Glutamatergic neuron (in vitro differentiated cells): Measurements from ENCODE around the gene ZNF791. TPM values are rescaled to one million over a fixed set of nuclear protein-coding genes. Genes with fewer than 3 reads are reported as not detected.
A peak's percentile ranks its signal among the peaks of the same experiment; 100 is the strongest.
"Not testable (repeated sequence)": the region's sequence is repeated elsewhere in the genome, so short reads cannot be mapped to it uniquely, and the experiment has no call there.

Experiments used
- DNase-seq: peaks from one replicate; pipeline ENCODE4 v3.0.0; 2022
- H3K27ac Mint-ChIP-seq: one replicate; pipeline ENCODE4 v1.8.0; 2020; ENCODE audit warnings: mild to moderate bottlenecking, mixed read lengths, inconsistent platforms; ENCODE audit not compliant: unreplicated experiment
- H3K27me3 Mint-ChIP-seq: one replicate; pipeline ENCODE4 v1.8.0; 2020; ENCODE audit warnings: mild to moderate bottlenecking, moderate library complexity, mixed read lengths, inconsistent platforms; ENCODE audit not compliant: unreplicated experiment
- H3K36me3 Mint-ChIP-seq: one replicate; pipeline ENCODE4 v1.8.0; 2020; ENCODE audit warnings: mild to moderate bottlenecking, mixed read lengths, inconsistent platforms; ENCODE audit not compliant: unreplicated experiment
- H3K4me1 Mint-ChIP-seq: one replicate; pipeline ENCODE4 v1.8.0; 2020; ENCODE audit warnings: mild to moderate bottlenecking, low read depth, mixed read lengths, inconsistent platforms; ENCODE audit not compliant: unreplicated experiment
- H3K4me3 Mint-ChIP-seq: one replicate; pipeline ENCODE4 v1.8.0; 2020; ENCODE audit warnings: mild to moderate bottlenecking, mixed read lengths, inconsistent platforms; ENCODE audit not compliant: unreplicated experiment
- H3K9me3 Mint-ChIP-seq: one replicate; pipeline ENCODE4 v1.8.0; 2020; ENCODE audit warnings: mild to moderate bottlenecking, moderate library complexity, mixed read lengths, inconsistent platforms; ENCODE audit not compliant: unreplicated experiment
- CTCF ChIP-seq: fragments of 200-600 bp; sonication (generic); IDR thresholded peaks from one replicate; pipeline ENCODE4 v1.5.0; 2021; ENCODE audit not compliant: partially characterized antibody, unreplicated experiment
- long read RNA-seq: library from polyadenylated mRNA; unstranded; transcript quantifications from one replicate; pipeline ENCODE4 v2.0.0, GENCODE V29; 2020; ENCODE audit not compliant: unreplicated experiment
- total RNA-seq: library from RNA; stranded (reverse); fragmentation: NEBNext Ultra II Directional; extraction: Animal tissue kit (Norgen Biotek cat#: 25700); gene quantifications from one replicate; pipeline ENCODE4 v1.2.1, GENCODE V29; 2021; ENCODE audit not compliant: unreplicated experiment

ZNF791 gene
- 27.6 TPM for total RNA-seq
- long read RNA-seq, full-length matches to known transcripts = 10 of 10 reads
- long read RNA-seq, partial matches to known transcripts = 0 of 10 reads
- long read RNA-seq, other reads (novel, unspliced or antisense) = 0 of 10 reads

- Mint-ChIP-seq H3K9me3 (peaks cover 9% of the 10 kb centered on the region), H3K36me3 (no peaks in the 10 kb centered on the region), H3K27me3 (peaks cover 9% of the 10 kb centered on the region), H3K4me1 (no peaks in the 10 kb centered on the region), H3K4me3 (peak within 1 kb of the TSS; percentile 99), H3K27ac (peak within 1 kb of the TSS; percentile 98)
- DNase-seq = peak; percentile 97
- no peak for TF ChIP-seq CTCF
Measured at GRCh38 chr19:12610540-12611360, at the start of gene ZNF791, which contains the start of gene ZNF490. Gene ZNF791, plus strand, starts transcription at chr19:12610920. Its CDS starts 160 bp downstream, at chr19:12611080. Gene ZNF490, minus strand, starts transcription at chr19:12610813. Its CDS starts 133 bp downstream, at chr19:12610680.

DNA sequence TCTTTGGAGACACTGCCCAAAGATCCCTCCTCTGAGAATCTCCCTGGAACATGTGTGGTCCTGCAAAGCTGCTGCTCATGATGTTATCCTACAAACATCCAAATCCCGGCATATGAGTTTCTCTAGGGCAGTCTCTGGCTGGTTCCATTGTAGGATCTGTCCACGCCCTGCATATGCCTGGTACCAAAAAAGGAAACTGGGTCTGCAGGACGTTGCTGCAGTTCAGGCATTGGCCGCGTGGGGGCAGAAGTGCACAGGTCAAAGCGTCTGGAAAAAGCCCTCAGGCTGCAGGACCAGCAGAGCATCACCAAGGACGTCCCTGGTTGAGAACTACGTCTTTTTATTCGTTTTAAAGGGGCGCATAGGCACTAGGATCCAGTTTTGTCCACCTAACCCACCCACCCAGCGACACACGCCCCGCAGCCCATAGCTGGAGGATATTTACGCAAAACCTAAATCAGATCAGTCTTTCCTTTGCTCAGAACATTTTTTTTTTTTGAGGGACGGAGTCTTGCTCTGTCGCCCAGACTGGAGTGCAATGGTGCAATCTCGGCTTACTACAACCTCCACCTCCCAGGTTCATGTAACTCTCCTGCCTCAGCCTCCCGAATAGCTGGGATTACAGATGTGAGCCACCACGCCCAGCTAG, 46.6 kb upstream of the ZNF791 start:
- peak; percentile 97 for TF ChIP-seq CTCF
- Mint-ChIP-seq H3K4me3 (no peak overlapping the region), H3K27me3 (peaks cover 2% of the 10 kb centered on the region), H3K9me3 (no peaks in the 10 kb centered on the region), H3K27ac (no peak overlapping the region), H3K36me3 (no peaks in the 10 kb centered on the region), H3K4me1 (peaks cover 3% of the 10 kb centered on the region)
- DNase-seq = peak; percentile 94

- H3K36me3 Mint-ChIP-seq, H3K4me3 Mint-ChIP-seq, H3K4me1 Mint-ChIP-seq, H3K27me3 Mint-ChIP-seq, DNase-seq, H3K9me3 Mint-ChIP-seq, H3K27ac Mint-ChIP-seq: not testable (repeated sequence)
Measured at GRCh38 chr19:12566380-12566779, 44.3 kb upstream of the ZNF791 start.

DNA sequence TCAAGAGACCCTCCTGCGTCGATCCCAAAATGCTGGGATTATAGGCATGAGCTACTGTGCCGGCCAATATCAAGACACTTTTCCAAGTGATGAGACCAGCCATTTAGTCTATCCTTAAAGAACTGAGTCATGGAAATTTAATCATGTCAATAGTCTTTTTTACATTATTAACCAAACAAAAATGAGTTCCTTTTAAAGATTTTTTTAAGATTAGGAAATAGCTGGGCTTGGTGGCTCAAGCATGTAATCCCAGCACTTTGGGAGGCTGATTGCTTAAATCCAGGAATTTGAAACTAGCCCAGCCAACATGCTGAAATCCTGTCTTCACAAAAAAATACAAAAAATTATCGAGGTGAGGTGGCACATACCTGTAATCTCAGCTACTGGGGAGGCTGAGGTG, 42.8 kb upstream of the ZNF791 start:
- Mint-ChIP-seq H3K4me3 (no peak overlapping the region), H3K27me3 (peaks cover 3% of the 10 kb centered on the region), H3K36me3 (no peaks in the 10 kb centered on the region), H3K27ac (no peak overlapping the region), H3K9me3 (no peaks in the 10 kb centered on the region), H3K4me1 (peaks cover 3% of the 10 kb centered on the region)
- TF ChIP-seq CTCF = no peak
- DNase-seq = no peak

DNA sequence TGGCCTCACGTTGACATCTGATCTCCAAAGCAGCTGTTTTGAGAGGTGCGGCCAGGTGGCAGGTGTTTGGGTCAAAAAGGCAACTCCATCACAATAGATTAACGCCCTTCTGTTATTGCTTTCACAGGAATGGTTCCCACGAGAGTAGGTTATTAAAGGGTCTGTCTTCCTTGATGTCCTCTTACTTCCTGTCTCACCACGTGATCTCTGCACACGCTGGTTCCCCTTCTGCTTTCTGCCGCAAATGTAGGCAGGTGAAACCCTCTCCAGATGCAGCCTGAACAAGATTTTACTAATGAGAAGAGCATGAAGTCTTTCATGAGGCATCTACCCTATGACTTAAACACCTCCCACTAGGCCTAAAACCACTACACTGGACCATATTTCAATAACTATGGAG, 36.7 kb upstream of the ZNF791 start:
- no peak for TF ChIP-seq CTCF
- no peak overlapping the region for H3K4me3 Mint-ChIP-seq
- peaks cover 5% of the 10 kb centered on the region for H3K9me3 Mint-ChIP-seq
- H3K27ac Mint-ChIP-seq = no peak overlapping the region
- peaks cover 29% of the 10 kb centered on the region for H3K36me3 Mint-ChIP-seq
- no peak for DNase-seq
- H3K4me1 Mint-ChIP-seq = peaks cover 3% of the 10 kb centered on the region
- peaks cover 3% of the 10 kb centered on the region for H3K27me3 Mint-ChIP-seq
